ENCODE measurements around the gene SMYD5. TPM values are rescaled to one million over a fixed set of nuclear protein-coding genes. Genes with fewer than 3 reads are reported as not detected.

SMYD5 gene
- total and polyA plus RNA-seq, 2 donors from 2014 or later = 20.8 to 23.5 TPM

- H3K36me3 ChIP-seq (ENCODE audit: control insufficient read depth in 2 of 3, insufficient read depth in 3 of 3, low read length in 3 of 3) = no peaks in the 10 kb centered on the region
- FAIRE-seq = no peak
Measured at GRCh38 chr2:73212448-73213176, 1.4 kb upstream of the SMYD5 start.

GRCh38 chr2:73215254-73215653, 1.2 kb downstream of the SMYD5 start:
- no peaks in the 10 kb centered on the region for H3K9me3 ChIP-seq (ENCODE audit: control insufficient read depth in 2 of 3, insufficient read depth in 1 of 3, low read length in 3 of 3)

More at GRCh38 chr2:73212448-73213176, 1.4 kb upstream of the SMYD5 start:
- peaks cover 2% of the 10 kb centered on the region for H3K27me3 ChIP-seq (ENCODE audit: control insufficient read depth, insufficient read depth, low read length)
- intact Hi-C loops (cut with DNase I) = no loop called here
- H3K4me3 ChIP-seq (ENCODE audit: low read length in 3 of 3) = no peak overlapping the region
- H3K27ac ChIP-seq (ENCODE audit: low read depth in 2 of 2, low read length in 2 of 2) = no peak overlapping the region
- DNase-seq = peak; percentile 68 to 82 (median 72)
- H3K9me3 ChIP-seq (ENCODE audit: control insufficient read depth in 2 of 3, insufficient read depth in 1 of 3, low read length in 3 of 3) = no peaks in the 10 kb centered on the region
- TF ChIP-seq CTCF (IDR thresholded peaks at IDR 0.05; ENCODE audit: borderline replicate concordance, extremely low read depth, insufficient read depth) = peak; percentile 75
- H3K9ac ChIP-seq (ENCODE audit: low read length in 3 of 3) = no peak overlapping the region
- peaks cover 0 to 5% (median 2%) of the 10 kb centered on the region in 3 donors for H3K4me1 ChIP-seq (ENCODE audit: control insufficient read depth in 2 of 3, insufficient read depth in 2 of 3, low read depth in 1 of 3, low read length in 3 of 3)

GRCh38 chr2:73217160-73217559, 3.1 kb downstream of the SMYD5 start:
- H3K27me3 ChIP-seq (ENCODE audit: control insufficient read depth, insufficient read depth, low read length) = no peaks in the 10 kb centered on the region
- intact Hi-C loops (cut with DNase I) = no loop called here
- H3K27ac ChIP-seq (ENCODE audit: low read depth in 2 of 2, low read length in 2 of 2) = no peak overlapping the region
- H3K4me3 ChIP-seq (ENCODE audit: low read length in 3 of 3) = no peak overlapping the region
- TF ChIP-seq CTCF (IDR thresholded peaks at IDR 0.05; ENCODE audit: borderline replicate concordance, extremely low read depth, insufficient read depth) = no peak
- FAIRE-seq (no peak), DNase-seq (no peak)
- H3K36me3 ChIP-seq (ENCODE audit: control insufficient read depth in 2 of 3, insufficient read depth in 3 of 3, low read length in 3 of 3) = peaks cover 0 to 8% (median 0%) of the 10 kb centered on the region in 3 donors
- H3K4me1 ChIP-seq (ENCODE audit: control insufficient read depth in 2 of 3, insufficient read depth in 2 of 3, low read depth in 1 of 3, low read length in 3 of 3) = peaks cover 0 to 5% (median 2%) of the 10 kb centered on the region in 3 donors
- no peaks in the 10 kb centered on the region for H3K9me3 ChIP-seq (ENCODE audit: control insufficient read depth in 2 of 3, insufficient read depth in 1 of 3, low read length in 3 of 3)
- H3K9ac ChIP-seq (ENCODE audit: low read length in 3 of 3) = no peak overlapping the region

More at GRCh38 chr2:73215254-73215653, 1.2 kb downstream of the SMYD5 start:
- Histone ChIP-seq H3K4me1 (ENCODE audit: control insufficient read depth in 2 of 3, insufficient read depth in 2 of 3, low read depth in 1 of 3, low read length in 3 of 3) (peaks cover 0 to 5% (median 2%) of the 10 kb centered on the region in 3 donors), H3K9ac (ENCODE audit: low read length in 3 of 3) (no peak overlapping the region), H3K36me3 (ENCODE audit: control insufficient read depth in 2 of 3, insufficient read depth in 3 of 3, low read length in 3 of 3) (no peaks in the 10 kb centered on the region), H3K27ac (ENCODE audit: low read depth in 2 of 2, low read length in 2 of 2) (no peak overlapping the region), H3K27me3 (ENCODE audit: control insufficient read depth, insufficient read depth, low read length) (no peaks in the 10 kb centered on the region), H3K4me3 (ENCODE audit: low read length in 3 of 3) (peak overlapping the region in 2 of 3 donors; percentile 78 to 84)
- no peak for FAIRE-seq
- intact Hi-C loops (cut with DNase I) = no loop called here
- TF ChIP-seq CTCF (IDR thresholded peaks at IDR 0.05; ENCODE audit: borderline replicate concordance, extremely low read depth, insufficient read depth) = no peak
- no peak for DNase-seq
